NCI-H82 (cell line): ENCODE results near the gene NTM.

Source experiments
- DNase-seq: peaks from one replicate; lab custom pipeline; 2025; lab: John Stamatoyannopoulos, UW

NTM gene

DNA sequence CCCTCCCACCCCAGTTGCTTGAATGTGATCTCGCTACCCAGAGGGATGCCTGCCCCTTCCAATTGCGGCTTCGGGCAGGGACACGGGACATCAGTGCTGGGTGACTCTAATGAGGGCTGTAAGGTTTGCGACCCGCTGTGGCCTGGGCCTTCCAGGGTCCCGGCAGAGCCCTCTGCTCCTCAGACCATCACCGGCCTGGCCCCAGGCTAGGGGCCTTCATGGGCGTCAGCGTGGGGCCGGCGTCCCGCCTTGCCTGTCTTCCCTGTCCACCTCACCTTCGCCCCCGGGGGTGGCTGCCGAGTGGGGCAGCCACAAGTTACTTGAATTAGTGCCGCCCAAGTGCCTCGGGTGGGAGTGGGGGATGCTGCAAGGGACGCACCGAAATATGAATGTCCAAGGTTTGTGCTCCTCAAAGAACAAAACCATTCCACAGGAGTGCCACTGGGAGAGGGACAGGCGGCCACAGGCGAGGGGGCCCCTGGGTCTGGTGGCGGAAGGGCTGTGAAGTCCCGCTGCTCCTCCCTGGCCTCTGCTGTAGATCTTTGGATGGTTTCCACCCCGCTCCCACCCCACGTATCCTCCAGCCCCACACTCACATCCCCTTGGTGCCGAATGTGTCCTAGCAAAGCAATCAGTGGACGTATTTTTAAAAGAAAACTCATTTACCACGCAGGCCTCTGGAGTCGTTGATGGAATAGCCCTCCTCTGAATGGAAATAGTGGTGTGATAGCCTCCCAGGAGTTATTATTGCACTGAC lies 317.1 kb downstream of the NTM start:
- DNase-seq, result no peak

DNA sequence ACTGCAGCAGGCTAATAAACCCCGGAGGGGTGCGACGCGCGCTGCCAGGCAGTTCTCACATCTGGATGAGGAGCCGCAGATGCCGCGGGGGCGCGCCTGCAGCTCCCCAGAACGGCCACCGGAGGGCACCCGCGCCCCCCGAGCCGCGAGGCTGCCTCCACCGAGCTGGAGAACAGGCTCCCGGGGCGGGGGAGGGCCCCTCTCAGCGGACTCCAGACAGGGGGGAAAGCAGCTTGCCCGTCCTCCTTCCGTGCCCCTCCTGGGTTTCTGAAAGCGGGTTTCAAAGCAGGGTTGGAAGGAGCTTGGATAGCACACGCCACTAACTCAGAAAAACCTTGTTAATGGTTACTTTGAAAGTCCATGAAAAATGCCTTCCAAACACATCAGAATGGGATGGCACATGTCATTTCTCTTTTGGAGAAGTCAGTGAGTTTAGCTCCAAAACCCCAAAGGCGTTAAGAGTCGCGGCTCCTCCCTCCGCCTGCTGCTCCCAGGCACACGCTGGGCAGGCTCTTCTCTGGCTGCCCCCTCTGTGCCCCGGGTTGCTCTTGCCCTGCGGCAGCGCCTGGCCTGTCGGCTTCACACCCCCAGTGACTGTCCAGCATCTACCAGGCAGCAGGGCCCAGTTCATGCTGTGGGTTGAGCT lies 317.8 kb downstream of the NTM start:
- DNase-seq, result peak; percentile 66

DNA sequence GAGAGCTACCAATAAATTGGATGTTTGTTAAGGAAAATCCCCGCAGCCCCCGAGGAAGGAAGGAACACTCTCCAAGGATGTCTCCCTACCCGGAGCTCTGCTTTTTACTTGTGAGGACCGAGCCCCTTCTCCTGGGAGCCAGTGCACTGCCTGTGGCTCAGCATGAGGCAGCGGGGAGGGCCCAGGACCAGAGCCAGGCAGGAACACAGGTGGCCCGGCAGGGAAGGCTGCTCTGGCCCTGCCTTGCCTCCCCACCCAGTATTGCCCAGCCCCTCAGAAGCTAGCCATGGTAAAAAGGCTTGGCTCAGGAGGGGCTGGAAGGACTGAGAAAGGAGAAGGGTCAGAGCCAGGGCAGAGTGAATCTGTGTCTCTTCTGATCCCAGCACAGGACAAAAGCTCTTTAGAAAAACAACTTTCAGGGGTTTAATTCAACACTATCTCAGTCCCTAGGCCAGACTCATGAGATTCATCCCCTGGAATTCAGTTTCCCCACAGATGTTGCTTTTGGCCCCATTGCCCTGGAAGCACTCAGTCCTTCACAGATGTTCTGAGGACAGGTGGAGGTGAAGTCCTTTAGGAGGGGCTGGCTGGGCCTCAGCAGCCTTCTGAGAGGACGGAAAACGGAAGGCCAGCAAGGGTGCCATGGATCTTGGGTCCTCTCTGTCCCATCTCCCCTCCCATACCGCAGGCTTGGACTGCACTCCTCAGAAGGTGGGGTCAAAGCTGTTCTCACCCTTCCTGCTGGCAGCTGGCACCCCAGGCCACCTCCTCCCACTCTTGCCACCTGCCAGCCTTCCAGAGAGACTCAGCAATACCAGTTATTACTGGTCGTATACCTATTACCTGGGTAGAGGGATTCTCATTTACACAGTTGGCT lies 318.9 kb downstream of the NTM start:
- DNase-seq, result no peak

- no peak for DNase-seq
Observed at GRCh38 chr11:131690362-131690761, 319.9 kb downstream of the NTM start.

GRCh38 chr11:131690776-131691175 lies 320.4 kb downstream of the NTM start:
- DNase-seq, result no peak

DNA sequence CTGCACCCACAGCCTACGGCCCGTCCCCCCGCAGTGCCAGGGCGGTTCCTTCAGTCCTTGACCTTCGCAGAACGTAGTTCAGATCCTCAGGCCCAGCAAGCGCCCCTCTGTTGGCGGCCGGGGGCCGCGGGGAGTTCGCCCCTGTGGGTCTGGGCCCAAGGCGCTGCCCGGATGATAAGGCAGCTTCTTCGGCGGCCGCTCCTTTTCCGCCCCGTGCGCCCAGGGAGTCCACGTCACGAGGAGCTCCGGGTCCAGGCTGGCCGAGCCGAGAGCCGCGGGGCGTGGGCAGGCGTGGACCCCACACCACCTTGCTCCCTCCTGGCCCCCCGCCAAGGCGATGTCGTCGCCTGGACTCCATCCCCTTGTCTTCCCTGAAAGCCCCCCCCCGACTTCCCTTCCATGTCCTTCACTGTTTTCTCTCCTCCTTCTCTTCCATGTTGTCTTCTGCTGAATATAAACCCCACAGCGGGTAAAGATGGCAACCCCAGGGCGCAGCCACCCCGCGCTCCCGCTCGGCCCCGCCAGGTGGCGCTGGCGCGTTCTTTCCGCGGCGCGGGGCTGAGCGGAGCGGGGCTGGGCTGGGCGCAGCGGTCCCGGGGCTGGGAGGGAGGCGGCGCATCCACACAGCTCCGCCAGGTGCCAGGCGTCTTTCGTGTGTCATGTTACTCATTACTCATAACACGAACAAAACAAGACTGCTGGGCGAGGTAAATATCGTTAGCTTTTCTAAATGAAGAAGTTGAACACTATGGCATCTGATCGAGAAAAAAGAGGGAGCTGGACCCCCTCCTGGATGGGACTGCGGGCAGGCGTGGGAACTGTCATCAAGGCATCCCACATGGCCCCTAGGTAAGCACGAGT lies 321.0 kb downstream of the NTM start:
- peak; percentile 15 for DNase-seq

GRCh38 chr11:131692151-131692550 lies 321.7 kb downstream of the NTM start:
- no peak for DNase-seq

DNA sequence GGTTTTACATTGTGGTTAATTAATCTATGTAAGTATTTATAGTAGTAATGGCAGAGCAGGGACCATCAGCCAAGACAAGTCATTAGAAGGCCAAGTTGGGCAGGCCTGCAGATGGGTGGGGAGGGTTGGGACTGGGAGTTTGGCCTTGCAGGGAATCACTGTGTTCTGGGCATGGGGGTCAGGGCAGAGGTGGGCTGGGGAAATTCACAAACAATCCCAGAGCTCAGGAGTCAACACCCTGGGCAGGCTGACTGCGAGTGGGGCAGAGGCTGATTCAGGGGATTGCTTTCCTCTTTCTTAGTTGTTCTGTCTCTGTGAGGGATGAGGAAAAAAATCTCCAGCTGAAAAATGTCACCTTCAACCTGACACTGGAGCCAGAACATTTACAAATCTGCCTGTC lies 322.5 kb downstream of the NTM start:
- DNase-seq, result no peak

- DNase-seq, result no peak
Observed at GRCh38 chr11:131693756-131694155, 323.3 kb downstream of the NTM start.

DNA sequence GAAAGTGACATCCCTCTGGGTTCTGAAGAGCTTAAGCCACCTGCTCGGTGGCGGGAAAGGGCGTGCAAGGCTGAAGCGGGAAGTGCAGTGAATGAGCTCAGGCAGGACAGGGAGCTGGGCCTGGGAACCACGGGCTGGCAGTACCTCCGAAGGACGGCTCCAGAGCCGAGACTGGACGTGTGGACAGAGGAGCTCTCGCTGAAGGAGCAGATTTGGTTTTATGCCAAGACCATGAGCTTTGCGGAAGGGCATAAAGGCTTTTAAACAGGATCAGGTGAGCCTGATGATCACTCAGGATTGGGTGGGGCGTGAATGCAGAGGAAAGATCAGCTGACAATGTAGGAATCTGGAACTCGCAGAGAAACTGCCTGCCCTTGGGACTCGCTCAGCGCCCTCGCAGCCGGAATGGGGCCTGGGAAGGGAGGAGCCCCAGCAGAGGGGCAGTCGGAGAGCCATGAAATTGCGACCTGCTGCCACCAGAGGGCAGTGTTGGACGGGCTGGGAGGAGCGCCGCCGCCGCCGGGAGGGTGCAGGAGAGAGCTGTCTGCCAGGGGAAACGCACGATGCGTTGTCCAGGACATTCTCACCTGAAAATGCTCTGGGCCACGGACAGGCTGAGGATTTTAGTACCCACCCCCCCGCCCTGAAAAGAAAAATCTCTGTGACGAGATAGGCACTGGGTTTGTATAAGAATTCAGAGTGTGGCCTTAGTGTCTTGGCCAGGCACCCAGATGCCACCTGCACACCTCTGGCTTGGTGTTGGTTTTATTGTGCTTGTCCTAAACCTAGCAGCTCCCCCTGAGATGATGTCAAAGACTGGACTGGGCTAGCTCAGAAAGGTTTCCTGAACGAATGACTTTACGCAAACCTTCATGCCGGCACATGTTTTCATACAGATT lies 324.4 kb downstream of the NTM start:
- peak; percentile 76 for DNase-seq

DNA sequence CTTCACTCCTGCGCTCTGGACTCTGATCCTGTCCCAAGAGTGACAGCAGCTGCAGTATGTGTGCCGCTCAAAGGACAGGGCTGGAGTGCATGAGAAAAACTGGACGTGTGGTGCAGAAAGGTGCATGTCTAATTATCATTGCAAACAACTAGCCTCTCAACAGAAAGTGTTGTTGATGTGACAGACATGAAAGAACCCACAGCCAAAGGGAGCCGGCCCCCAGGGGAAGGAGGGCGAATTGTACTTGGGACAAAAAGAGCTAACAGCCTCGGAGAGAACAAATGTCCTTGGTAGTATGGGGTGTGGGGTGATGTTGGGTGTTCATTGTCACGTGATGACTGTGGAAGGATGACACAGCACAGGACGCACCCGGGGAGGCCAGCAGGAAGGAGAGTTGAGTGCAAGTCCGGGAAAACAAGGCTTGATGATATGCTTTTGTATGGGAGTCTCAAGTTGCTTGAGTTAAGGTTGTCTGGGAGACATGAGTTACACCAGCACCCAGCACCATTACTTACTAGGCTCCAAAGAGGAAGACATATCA lies 325.5 kb downstream of the NTM start:
- no peak for DNase-seq

DNA sequence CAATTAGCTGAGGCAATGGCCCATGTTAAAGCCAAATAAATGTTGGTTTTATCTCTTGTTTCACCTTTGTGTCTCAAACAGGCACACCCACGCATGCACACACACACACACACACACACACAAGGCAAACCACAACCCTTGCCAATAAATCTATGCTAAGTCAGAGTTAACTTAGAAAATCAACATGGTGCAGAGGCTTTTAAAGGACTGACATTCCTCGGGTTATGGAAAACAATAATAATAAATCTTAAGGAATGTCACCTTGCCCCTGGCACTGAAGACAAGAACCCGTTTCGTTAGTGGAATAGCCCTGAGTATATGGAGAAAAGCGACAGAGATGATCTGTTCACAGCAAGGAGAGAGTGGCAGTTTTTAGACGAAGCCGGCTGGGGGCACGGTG lies 326.3 kb downstream of the NTM start:
- DNase-seq, result no peak

DNA sequence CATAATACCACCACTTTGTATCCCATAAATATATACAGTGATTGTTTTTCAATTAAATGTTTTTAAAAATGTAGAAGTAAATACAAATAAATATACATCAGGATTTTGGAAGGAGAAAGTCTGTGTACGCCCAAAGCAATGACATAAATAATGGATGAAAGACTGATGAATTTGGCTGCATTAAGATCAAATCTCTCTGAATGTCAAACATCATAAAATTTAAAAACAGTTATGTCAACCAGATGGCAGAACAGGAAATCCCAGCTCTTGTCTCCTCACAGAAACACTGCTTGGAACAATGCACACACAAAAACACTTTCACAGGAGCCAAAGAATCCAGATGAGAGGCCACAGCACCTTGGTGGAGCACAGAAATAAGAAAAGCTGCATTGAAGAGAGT lies 332.9 kb downstream of the NTM start:
- DNase-seq, result no peak

DNA sequence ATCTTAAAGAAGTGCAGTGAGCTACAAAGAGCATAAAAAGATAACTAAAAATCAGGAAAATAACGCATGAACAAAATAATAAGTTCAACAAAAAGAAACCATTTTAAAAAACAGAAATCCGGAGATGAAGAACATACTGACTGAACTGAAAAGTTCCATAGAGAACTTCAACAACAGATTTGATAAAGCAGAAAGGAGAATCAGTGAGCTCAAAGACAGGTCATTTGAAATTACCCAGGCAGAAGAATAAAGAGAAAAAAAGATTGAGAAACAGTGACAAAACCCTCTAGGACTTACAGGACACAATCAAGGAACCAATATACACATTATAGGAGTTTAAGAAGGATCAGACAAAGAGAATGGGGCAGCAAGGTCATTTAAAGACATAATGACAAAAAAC lies 334.3 kb downstream of the NTM start:
- DNase-seq, result no peak

- no peak for DNase-seq
Observed at GRCh38 chr11:131710511-131710910, 340.1 kb downstream of the NTM start.

DNA sequence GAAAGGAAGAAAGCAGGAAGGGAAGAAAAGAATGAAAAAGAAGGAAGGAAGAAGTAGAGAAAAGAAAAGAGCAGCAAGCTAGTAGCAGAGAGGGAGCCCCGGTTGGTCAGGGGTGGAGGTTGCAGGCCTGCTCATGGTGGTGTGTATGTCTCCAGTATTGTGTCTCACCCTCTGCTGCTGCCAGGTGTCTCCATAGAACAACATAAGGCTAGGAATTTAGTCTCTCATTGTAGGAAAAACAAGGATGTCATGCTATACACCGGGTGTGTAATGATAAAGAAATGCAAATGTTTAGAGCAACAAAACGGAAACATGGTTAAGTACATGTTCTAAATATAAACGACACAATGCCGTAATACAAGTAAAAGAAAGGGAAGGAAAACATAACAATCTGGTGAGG lies 342.5 kb downstream of the NTM start:
- no peak for DNase-seq

- DNase-seq, result no peak
Observed at GRCh38 chr11:131713529-131714134, 343.2 kb downstream of the NTM start.

GRCh38 chr11:131717616-131718015 lies 347.2 kb downstream of the NTM start:
- no peak for DNase-seq

- peak; percentile 37 for DNase-seq
Observed at GRCh38 chr11:131723088-131723487, 352.7 kb downstream of the NTM start.

GRCh38 chr11:131724436-131724975 lies 354.1 kb downstream of the NTM start:
- DNase-seq, result peak; percentile 18
